ENCODE results near the gene INPP4B.

DNA sequence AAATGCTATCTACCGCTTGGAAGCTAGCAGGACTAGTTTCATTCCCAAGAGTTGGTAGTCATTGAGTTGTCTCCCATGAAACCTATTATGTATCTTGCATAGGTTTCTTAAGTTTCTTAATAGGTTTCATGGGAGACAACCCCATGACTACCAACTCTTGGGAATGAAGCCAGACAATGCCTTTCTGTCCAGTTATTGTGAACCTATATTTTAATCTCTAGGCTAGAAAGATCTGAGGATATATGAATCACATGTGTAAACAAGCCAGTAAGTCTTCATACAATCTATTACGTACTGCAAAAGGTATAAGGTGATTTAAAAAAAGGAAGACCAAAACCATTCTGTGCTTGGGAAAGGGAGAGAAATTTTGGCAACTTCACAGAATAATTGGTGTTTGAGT lies 162.6 kb downstream of the INPP4B start:
- TF ChIP-seq, protein P1, sequence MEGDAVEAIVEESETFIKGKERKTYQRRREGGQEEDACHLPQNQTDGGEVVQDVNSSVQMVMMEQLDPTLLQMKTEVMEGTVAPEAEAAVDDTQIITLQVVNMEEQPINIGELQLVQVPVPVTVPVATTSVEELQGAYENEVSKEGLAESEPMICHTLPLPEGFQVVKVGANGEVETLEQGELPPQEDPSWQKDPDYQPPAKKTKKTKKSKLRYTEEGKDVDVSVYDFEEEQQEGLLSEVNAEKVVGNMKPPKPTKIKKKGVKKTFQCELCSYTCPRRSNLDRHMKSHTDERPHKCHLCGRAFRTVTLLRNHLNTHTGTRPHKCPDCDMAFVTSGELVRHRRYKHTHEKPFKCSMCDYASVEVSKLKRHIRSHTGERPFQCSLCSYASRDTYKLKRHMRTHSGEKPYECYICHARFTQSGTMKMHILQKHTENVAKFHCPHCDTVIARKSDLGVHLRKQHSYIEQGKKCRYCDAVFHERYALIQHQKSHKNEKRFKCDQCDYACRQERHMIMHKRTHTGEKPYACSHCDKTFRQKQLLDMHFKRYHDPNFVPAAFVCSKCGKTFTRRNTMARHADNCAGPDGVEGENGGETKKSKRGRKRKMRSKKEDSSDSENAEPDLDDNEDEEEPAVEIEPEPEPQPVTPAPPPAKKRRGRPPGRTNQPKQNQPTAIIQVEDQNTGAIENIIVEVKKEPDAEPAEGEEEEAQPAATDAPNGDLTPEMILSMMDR (IDR thresholded peaks at IDR 0.05) = no peak
- TF ChIP-seq EP300 (IDR thresholded peaks at IDR 0.05) = no peak

All from ovary (tissue), 3 donors.